HG03342 (cell line): ENCODE results near the gene CRTAC1.

Source experiments
- ATAC-seq: cut with Tn5 transposase; IDR thresholded peaks from one replicate; pipeline ENCODE4 v1.9.1; 2021; ENCODE audit warnings: mild to moderate bottlenecking, moderate library complexity; ENCODE audit not compliant: unreplicated experiment

The CRTAC1 gene

GRCh38 chr10:98030093-98030821 is at the start of gene CRTAC1:
Gene CRTAC1, minus strand, starts transcription at chr10:98030621. Its CDS starts 149 bp downstream, at chr10:98030472.
- ATAC-seq = no peak

GRCh38 chr10:98078774-98079173 is 48.4 kb upstream of the CRTAC1 start:
- no peak for ATAC-seq

- ATAC-seq = no peak
Measured at GRCh38 chr10:98077223-98077622, 46.8 kb upstream of the CRTAC1 start.

- no peak for ATAC-seq
Measured at GRCh38 chr10:98076086-98076485, 45.7 kb upstream of the CRTAC1 start.

- no peak for ATAC-seq
Measured at GRCh38 chr10:98074315-98074911, 44.0 kb upstream of the CRTAC1 start.

- ATAC-seq = no peak
Measured at GRCh38 chr10:98067165-98067564, 36.7 kb upstream of the CRTAC1 start.

- ATAC-seq = no peak
Measured at GRCh38 chr10:98063740-98064027, 33.3 kb upstream of the CRTAC1 start.

GRCh38 chr10:98062424-98062823 is 32.0 kb upstream of the CRTAC1 start:
- ATAC-seq = no peak

GRCh38 chr10:98060079-98060478 is 29.7 kb upstream of the CRTAC1 start:
- ATAC-seq = no peak

GRCh38 chr10:98058295-98058694 is 27.9 kb upstream of the CRTAC1 start:
- ATAC-seq = no peak

GRCh38 chr10:98055841-98056516 is 25.6 kb upstream of the CRTAC1 start:
- ATAC-seq = no peak

- ATAC-seq = no peak
Measured at GRCh38 chr10:98047009-98047741, 16.8 kb upstream of the CRTAC1 start.

- peak; percentile 65 for ATAC-seq
Measured at GRCh38 chr10:98045785-98046389, 15.5 kb upstream of the CRTAC1 start.

GRCh38 chr10:98041352-98042043 is 11.1 kb upstream of the CRTAC1 start:
- no peak for ATAC-seq

- ATAC-seq = no peak
Measured at GRCh38 chr10:98039690-98040381, 9.4 kb upstream of the CRTAC1 start.

- no peak for ATAC-seq
Measured at GRCh38 chr10:98038288-98038687, 7.9 kb upstream of the CRTAC1 start.

- ATAC-seq = no peak
Measured at GRCh38 chr10:98035599-98035998, 5.2 kb upstream of the CRTAC1 start.

- ATAC-seq = no peak
Measured at GRCh38 chr10:98033515-98033914, 3.1 kb upstream of the CRTAC1 start.

- no peak for ATAC-seq
Measured at GRCh38 chr10:98031440-98031839, 1.0 kb upstream of the CRTAC1 start.

GRCh38 chr10:98030991-98031431 is 590 bp upstream of the CRTAC1 start:
- ATAC-seq = no peak
